ENCODE results near the gene BANF2. TPM values are rescaled to one million over a fixed set of nuclear protein-coding genes. Genes with fewer than 3 reads are reported as not detected.

BANF2 gene
- total and polyA plus RNA-seq, 2 of the 13 experiments (the other 11 are each of a cell fraction or from before 2014, with no cell fraction given), result 0.35 TPM; not detected in 1

GRCh38 chr20:17710379-17711266, 10.9 kb downstream of the BANF2 start (continued):
- TF ChIP-seq DBP (CRISPR knock-in tag; IDR thresholded peaks at IDR 0.05; ENCODE audit: not compliant biosample characterization) (no peak), MAFG (CRISPR knock-in tag; IDR thresholded peaks at IDR 0.05) (peak; percentile 72; the same call in 1 of the 2 replicates), TCF7 (IDR thresholded peaks at IDR 0.05; ENCODE audit: low read depth) (peak; percentile 27; the same call in 1 of the 2 replicates), SMARCE1 (IDR thresholded peaks at IDR 0.05; ENCODE audit: borderline replicate concordance) (no peak), CENPT (CRISPR knock-in tag; IDR thresholded peaks at IDR 0.05; ENCODE audit: low read depth) (no peak; the same call in 1 of the 2 replicates), HNRNPLL (IDR thresholded peaks at IDR 0.05; ENCODE audit: low read depth, low read length, poor library complexity, severe bottlenecking) (peak; percentile 33), CHCHD3 (CRISPR knock-in tag; IDR thresholded peaks at IDR 0.05) (no peak), ZNF740 (CRISPR knock-in tag; IDR thresholded peaks at IDR 0.05) (no peak; the same call in 1 of the 2 replicates), NFIC (IDR thresholded peaks at IDR 0.05; ENCODE audit: low read length) (no peak), MLLT10 (CRISPR knock-in tag; IDR thresholded peaks at IDR 0.05) (no peak), MXI1 (IDR thresholded peaks at IDR 0.05; ENCODE audit: borderline replicate concordance, low read depth, low read length) (0 out of 3 replicates have a peak, but pooled peaks have one; percentile 23), RARG (CRISPR knock-in tag; IDR thresholded peaks at IDR 0.05; ENCODE audit: low read depth) (no peak), ZNF772 (CRISPR knock-in tag; IDR thresholded peaks at IDR 0.05) (no peak; the same call in 1 of the 2 replicates), HNF1B (CRISPR knock-in tag; IDR thresholded peaks at IDR 0.05) (no peak; the same call in 1 of the 2 replicates), JDP2 (CRISPR knock-in tag; IDR thresholded peaks at IDR 0.05; ENCODE audit: borderline replicate concordance) (no peak), ZNF678 (CRISPR knock-in tag; IDR thresholded peaks at IDR 0.05) (no peak), AHR (CRISPR knock-in tag; IDR thresholded peaks at IDR 0.05) (no peak; the same call in 1 of the 2 replicates), RAD21 (CRISPR knock-in tag; IDR thresholded peaks at IDR 0.05) (peak; percentile 31; the same call in 1 of the 2 replicates), IRF2 (CRISPR knock-in tag; IDR thresholded peaks at IDR 0.05) (peak; percentile 50; the same call in 1 of the 2 replicates), ZBTB39 (CRISPR knock-in tag; IDR thresholded peaks at IDR 0.05) (0 out of 2 replicates have a peak, but pooled peaks have one; percentile 46), ZNF644 (CRISPR knock-in tag; IDR thresholded peaks at IDR 0.05; ENCODE audit: low read depth) (peak; percentile 92), FOXM1 (CRISPR knock-in tag; IDR thresholded peaks at IDR 0.05) (no peak), ETV5 (CRISPR knock-in tag; IDR thresholded peaks at IDR 0.05; ENCODE audit: borderline replicate concordance) (peak; percentile 22; the same call in 1 of the 2 replicates)

Data from HepG2 (cell line).